GM12864 (cell line): Measurements from ENCODE around the gene KCNQ1OT1.
"Not testable (repeated sequence)": the region's sequence is repeated elsewhere in the genome, so short reads cannot be mapped to it uniquely, and the experiment has no call there.

Experiments used
- DNase-seq: peaks from one replicate; pipeline ENCODE4 v3.0.0-alpha.2; 2011; ENCODE audit warnings: low read depth
- H3K4me3 ChIP-seq: 2 replicates; pipeline ENCODE4 v1.5.1; 2011; ENCODE audit warnings: mild to moderate bottlenecking, low read depth, low read length, control low read depth
- TF ChIP-seq, protein P1 (sequence below): IDR thresholded peaks from 2 replicates; pipeline ENCODE4 v1.5.1; 2011; ENCODE audit warnings: low read depth, mild to moderate bottlenecking, moderate library complexity, low read length, control low read depth, inconsistent platforms; ENCODE audit errors: missing control alignments

Gene KCNQ1OT1

DNA sequence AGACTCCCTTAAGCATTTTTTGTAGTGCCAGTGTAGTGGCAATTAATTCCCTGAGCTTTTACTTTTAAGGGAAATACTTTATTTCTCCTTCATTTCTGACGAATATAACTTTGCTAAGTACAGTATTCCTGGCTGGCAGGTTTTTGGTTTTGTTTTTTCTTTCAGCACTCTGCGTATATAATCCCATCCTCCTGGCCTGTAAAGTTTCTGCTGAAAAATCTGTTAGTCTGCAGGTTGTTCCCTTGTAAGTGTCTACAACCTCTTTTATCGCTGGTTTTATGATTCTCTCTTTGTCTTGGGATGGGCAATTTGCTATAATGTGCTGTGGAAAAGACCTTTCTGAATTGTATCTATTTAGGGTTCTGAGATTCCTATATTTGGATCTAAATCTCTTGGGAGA, 56.0 kb downstream of the KCNQ1OT1 start:
- TF ChIP-seq, protein P1, sequence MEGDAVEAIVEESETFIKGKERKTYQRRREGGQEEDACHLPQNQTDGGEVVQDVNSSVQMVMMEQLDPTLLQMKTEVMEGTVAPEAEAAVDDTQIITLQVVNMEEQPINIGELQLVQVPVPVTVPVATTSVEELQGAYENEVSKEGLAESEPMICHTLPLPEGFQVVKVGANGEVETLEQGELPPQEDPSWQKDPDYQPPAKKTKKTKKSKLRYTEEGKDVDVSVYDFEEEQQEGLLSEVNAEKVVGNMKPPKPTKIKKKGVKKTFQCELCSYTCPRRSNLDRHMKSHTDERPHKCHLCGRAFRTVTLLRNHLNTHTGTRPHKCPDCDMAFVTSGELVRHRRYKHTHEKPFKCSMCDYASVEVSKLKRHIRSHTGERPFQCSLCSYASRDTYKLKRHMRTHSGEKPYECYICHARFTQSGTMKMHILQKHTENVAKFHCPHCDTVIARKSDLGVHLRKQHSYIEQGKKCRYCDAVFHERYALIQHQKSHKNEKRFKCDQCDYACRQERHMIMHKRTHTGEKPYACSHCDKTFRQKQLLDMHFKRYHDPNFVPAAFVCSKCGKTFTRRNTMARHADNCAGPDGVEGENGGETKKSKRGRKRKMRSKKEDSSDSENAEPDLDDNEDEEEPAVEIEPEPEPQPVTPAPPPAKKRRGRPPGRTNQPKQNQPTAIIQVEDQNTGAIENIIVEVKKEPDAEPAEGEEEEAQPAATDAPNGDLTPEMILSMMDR, result no peak
- no peak overlapping the region for H3K4me3 ChIP-seq
- DNase-seq, result no peak

DNA sequence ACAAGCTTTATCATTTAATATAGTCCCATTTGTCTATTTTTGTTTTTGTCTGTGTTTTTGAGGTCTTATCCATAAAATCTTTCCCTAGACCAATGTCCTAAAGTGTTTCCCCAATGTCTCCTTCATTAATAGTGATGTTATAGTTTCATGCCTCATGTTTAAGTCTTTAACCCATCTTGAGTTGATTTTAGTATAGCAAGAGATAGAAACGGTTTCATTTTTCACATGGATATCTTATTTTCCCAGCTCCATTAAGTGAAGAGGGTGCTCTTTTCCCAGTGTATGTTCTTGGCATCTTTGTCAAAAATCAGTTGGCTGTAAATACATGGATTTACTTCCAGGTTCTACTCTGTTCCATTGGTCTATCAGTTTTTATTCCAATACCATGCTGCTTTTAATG, 58.2 kb downstream of the KCNQ1OT1 start:
- TF ChIP-seq, protein P1, result no peak
- H3K4me3 ChIP-seq, result no peak overlapping the region

DNA sequence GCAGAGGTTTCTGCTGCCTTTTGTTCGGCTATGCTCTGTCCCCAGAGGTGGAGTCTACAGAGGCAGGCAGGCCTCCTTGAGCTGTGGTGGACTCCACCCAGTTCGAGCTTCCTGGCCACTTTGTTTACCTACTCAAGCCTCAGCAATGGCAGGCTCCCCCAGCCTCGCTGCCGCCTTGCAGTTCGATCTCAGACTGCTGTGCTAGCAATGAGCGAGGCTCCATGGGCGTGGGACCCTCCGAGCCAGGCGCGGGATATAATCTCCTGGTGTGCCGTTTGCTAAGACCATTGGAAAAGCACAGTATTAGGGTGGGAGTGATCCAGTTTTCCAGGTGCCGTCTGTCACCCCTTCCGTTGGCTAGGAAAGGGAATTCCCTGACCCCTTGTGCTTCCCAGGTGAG, 60.0 kb downstream of the KCNQ1OT1 start:
- not testable (repeated sequence) for DNase-seq, H3K4me3 ChIP-seq

More for the DNA sequence above, 58.2 kb downstream of the KCNQ1OT1 start:
- DNase-seq, result no peak

DNA sequence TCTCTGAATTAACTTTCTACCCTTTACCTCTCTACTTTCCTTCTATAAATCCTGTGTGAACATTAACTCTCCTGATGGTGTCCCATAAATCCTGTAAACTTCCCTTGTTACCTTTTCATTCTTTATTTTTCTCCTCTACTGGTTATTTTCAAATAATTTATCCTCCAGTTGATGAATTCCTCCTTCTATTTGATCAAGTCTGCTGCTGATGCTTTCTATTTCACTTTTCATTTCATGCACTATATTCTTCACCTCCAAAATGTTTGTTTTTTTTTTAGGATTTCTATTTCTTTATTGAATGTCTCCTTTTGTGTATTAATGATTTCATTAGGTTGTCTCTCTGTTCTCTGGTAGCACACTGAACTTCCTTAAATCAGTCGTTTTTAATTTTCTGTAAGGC, 68.6 kb downstream of the KCNQ1OT1 start:
- no peak for DNase-seq
- no peak overlapping the region for H3K4me3 ChIP-seq
- TF ChIP-seq, protein P1, result no peak

DNA sequence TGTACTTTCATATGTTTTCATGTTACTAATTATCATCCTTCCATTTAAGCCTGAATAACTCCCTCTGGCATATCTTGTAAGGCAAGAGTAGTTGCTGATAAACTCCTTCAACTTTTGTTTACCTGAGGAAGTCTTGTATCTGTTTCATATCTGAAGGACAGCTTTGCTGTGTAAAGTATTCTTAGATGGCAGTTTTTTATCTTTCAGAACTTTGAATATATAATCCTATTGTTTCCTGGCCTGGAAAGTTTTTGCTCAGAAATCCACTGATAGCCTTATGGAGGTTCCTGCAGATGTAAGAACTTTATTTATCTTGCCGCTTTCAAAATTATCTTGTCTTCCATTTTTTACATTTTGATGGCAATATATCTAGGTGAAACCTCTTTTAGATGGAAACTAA, 69.1 kb downstream of the KCNQ1OT1 start:
- no peak for DNase-seq
- TF ChIP-seq, protein P1, result no peak
- no peak overlapping the region for H3K4me3 ChIP-seq

DNA sequence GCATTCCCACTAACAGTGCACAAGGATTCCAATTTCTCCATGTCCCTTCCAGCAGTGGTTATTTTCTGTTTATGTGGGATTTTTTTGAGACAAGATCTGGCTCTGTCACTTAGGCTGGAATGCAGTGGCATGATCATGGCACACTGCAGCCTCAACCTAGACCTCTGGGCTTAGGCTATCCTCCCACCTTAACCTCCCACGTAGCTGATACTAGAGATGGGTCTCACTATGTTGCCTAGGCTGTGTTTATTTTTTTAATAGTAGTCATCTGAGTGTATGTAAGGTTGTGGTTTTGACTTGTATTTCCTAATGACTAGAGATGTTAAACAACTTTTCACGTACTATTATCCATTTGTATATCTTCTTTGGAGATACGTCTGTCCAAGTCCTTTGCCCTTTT, 74.6 kb downstream of the KCNQ1OT1 start:
- H3K4me3 ChIP-seq, result no peak overlapping the region
- DNase-seq, result no peak
- TF ChIP-seq, protein P1, result no peak

DNA sequence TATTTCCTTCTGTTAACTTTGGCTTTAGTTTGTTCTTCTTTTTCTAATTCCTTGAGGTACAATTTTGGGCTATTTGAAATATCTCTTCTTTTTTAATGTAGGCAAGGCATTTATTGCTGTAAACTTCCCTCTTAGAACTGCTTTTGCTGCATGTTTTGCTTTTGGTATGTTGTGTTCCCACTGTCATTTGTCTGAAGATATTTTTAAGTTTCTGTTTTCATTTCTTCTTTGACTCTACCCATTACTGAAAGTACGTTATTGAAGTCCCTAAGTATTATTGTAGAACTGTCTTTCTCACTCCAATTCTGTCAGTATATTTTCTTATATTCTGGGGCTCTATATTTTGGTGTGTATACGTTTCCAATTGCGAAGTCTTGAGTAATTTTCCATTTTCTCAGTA, 77.9 kb downstream of the KCNQ1OT1 start:
- H3K4me3 ChIP-seq, result no peak overlapping the region
- TF ChIP-seq, protein P1, result no peak
- peak; percentile 21 for DNase-seq
